GM19395 (cell line): Measurements from ENCODE around the gene L3MBTL4.
"Not testable (repeated sequence)": the region's sequence is repeated elsewhere in the genome, so short reads cannot be mapped to it uniquely, and the experiment has no call there.

Experiments used
- ATAC-seq: cut with Tn5 transposase; IDR thresholded peaks from one replicate; pipeline ENCODE4 v1.9.1; 2021; ENCODE audit warnings: mild to moderate bottlenecking, moderate library complexity; ENCODE audit not compliant: unreplicated experiment

The L3MBTL4 gene

GRCh38 chr18:6118080-6118479, 296.6 kb downstream of the L3MBTL4 start:
- no peak for ATAC-seq

DNA sequence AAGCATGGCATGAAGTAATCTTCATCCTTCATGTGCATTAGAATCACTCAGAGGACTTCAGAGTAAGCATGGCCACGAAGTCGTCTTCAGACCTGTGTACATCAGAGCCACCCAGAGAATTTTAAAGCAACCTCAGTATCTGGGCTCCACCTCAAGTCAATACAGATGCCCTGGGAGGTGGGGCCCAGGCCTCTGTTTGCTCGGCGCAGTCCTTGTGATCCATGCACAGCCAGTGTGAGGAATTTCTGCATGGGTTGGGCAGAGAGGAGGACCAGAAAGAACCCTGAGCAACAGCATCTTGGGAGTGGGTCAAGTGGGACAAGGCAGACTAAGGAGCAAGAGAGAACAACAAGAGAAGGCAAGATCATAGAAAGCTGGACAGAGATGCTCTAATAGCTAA, 299.0 kb downstream of the L3MBTL4 start:
- ATAC-seq: no peak

DNA sequence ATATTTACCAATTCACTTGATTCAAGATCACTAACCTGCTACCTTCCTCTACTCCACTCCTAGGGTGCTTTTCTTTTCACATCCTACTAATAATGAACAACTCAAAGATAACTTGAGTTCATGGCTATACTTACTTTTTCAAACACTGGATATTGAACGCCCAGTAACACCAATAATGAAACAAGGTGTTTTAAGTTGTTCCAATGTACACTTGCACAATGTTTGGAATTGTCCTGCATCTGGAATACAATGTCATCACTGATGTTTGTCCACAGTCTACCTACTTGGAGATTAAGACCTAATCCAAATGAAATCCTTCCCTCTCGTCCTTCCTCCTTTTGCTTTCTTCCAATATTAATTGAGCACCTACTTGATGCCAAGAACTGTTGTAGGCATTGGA, 301.1 kb downstream of the L3MBTL4 start:
- ATAC-seq: no peak

DNA sequence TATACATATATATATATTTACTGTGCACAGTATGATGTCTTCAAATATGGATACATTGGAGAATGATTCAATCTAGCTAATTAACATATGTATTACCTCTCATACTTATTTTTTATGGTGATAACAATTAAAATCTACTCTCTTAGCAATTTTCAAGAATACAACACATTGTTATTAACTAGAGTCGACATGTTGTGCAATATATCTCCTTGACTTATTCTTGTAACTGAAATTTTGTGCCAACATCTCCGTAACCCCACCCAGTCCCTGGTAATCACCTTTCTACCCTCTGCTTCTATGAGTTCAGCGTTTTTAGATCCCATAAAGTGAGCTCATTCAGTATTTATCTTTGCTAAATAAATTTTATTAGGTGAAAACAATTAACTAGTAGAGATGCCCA, 303.0 kb downstream of the L3MBTL4 start:
- no peak for ATAC-seq

GRCh38 chr18:6109743-6110142, 305.0 kb downstream of the L3MBTL4 start:
- ATAC-seq: no peak

DNA sequence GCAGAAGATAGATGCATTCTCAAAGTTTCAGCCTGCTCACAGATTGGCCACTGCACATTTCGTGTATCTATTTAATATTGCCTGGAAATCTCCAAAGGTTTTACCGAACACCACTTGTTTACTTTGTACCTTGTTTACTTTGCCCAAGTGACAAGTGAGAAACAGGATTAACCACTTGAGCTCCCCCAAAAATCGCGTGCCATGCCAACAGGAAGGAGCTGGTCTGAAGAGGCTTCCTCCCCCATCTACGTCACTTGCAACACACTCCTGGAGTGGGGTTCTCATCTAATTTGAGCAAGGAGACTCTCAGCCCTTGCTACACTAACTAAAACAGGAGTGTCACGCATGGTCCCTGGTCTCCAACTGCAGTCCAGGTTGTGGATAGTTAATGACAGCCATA, 306.9 kb downstream of the L3MBTL4 start:
- no peak for ATAC-seq

DNA sequence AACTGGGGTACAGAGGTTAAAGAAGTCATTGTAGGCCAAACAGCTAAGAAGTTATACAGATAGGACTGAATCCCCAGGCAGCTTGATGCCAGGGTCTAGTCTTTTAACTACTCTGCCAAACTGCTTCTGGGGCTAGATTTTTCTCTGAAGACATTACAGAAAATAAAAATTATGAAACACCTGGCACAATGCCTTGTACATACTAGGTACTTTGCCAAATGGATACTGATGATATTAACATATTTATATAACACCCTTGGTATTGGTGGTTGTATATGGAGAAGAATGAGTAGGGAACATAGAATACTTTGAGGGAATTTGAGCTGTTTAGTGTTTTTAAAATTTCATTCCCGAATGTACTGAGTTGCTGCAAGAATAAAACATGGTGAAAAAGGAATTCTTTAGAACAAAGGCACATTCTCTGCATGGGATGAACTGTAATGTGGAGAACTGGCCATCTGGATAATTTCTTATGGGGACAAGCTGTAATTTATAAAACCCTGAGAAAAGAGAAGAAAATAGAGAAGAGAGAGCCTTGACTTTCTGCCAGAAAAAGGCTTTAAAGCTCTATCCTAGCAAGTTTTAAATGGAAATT, 308.5 kb downstream of the L3MBTL4 start:
- no peak for ATAC-seq

- ATAC-seq: no peak
These were observed 311.0 kb downstream of the L3MBTL4 start for GRCh38 chr18:6103741-6104140.

GRCh38 chr18:6096730-6097129, 318.0 kb downstream of the L3MBTL4 start:
- ATAC-seq: no peak

DNA sequence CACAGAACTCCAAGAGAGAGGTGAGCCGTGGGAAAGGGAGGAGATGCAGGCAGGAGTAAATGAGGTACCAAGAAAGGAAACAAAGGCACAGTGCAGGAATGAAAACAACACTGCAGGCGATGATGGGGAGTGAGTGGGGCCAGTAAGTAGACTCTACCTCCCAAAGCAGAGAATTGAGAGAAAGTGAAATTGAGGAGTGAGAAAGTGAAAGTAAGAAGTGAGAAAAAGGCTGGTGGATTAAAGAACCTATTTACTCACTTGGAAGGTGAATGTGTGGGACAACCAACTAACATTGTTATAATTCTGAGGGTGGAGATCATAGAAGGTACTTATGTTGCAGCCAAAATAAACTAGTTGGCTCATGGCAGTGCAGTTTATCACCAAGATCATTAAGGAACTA, 326.3 kb downstream of the L3MBTL4 start:
- ATAC-seq: no peak

DNA sequence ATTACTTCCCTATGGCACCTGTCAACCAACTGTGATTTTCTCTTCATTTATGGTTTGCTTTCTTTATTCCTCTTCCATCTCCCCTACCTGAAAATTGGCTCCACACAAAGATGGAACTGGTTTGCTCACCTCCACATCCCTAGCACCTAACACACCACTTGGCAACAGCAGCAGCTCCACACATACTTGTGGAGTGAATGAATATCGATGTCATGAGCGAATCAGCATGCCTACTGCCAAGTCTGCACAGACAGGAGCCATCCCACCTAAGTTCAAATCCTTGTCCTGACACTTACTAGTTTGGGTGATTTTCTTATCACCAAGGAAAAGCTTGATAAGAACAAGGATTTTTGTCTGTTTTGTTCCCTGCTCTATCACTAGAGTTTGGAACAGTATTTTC, 328.0 kb downstream of the L3MBTL4 start:
- ATAC-seq: no peak

GRCh38 chr18:6079406-6079805, 335.3 kb downstream of the L3MBTL4 start:
- ATAC-seq: no peak

- no peak for ATAC-seq
These were observed 335.8 kb downstream of the L3MBTL4 start for GRCh38 chr18:6078877-6079276.

DNA sequence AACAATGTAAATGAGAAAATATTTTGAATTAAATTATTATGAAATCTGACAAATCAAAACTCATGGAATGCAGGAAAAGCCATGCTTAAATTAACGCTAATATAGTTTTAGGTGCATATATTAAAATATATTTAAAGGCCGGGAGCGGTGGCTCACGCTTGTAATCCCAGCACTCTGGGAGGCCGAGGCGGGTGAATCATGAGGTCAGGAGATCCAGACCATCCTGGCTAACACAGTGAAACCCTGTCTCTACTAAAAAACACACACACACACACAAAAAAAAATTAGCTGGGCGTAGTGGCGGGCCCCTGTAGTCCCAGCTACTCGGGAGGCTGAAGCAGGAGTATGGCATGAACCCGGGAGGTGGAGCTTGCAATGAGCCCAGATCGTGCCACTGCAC, 342.3 kb downstream of the L3MBTL4 start:
- not testable (repeated sequence) for ATAC-seq

GRCh38 chr18:6069539-6069938, 345.2 kb downstream of the L3MBTL4 start:
- no peak for ATAC-seq

DNA sequence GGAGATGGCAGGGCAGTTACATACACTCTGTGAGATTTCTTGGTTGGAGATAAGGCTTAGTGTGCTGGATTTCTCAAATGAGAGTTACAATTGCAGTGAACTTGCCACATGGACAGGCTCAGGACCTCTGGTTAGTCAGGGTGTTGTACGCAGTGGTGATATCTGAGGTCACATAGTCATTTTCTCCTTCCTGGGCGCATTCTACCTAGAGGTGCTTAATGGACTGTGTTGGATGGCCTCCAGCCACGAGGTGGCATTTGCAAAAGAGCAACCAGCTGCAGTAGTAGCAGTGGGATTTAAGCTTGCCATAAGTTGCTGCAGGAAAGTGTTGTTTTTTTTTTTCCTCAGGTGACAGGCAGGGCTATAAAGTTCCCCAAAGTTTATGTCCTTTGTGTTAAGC, 345.6 kb downstream of the L3MBTL4 start:
- no peak for ATAC-seq

- no peak for ATAC-seq
These were observed 354.6 kb downstream of the L3MBTL4 start for GRCh38 chr18:6060149-6060548.

- no peak for ATAC-seq
These were observed 355.2 kb downstream of the L3MBTL4 start for GRCh38 chr18:6059551-6059950.

DNA sequence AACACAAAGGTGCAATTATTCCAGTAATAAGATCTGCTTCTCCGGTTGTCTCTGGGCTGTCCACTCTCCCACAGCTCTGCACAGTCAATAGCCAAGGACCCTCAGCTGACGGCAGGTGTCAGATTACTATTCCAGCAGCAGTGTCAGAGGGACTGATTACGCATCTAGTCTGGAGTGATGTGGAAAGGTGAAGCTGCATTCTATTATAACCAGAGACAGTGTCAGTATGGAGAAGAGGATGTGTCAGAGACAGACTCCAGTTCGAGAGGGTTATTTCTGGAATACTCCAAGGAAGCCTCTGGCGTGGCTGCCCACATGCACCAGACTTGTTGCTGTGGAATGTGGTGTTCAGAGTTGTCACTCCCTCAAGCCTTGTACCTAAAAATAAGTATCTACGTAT, 355.8 kb downstream of the L3MBTL4 start:
- no peak for ATAC-seq

GRCh38 chr18:6057604-6058003, 357.1 kb downstream of the L3MBTL4 start:
- no peak for ATAC-seq

DNA sequence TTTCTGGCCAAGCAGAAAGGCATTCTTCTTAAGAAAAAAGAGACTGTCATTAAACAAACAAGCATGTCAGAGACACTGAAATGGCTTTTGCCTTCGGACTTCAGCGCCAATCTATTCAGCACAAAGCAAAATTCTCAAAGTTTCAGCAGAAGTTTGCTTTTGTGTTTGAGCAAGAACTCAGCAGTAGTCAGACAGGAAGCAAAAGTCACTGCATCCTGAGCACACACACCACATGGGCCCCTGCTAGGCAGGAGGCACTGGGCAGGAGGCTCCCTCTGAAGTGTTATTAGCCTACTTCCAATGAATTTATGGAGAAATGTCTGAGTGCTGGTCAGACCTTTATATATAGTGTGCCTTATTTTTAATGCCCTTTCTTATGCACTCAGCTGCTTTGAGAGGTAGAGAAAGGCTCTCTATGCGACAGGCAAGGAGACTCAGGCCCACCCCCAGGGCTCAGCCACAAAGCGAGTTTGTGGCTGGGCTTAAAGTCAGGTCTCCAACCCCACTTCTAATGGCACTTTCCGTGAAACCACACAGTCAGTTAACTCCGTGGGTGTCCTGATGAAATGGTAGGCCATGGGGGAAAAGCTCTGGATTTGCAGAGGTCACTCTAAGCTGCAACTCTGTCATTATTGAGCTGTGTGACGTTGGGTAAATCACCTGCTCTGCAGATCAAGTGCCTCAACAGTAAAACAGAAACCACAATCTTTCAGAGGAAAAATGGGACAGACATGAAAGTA, 358.4 kb downstream of the L3MBTL4 start:
- ATAC-seq: peak; percentile 70

GRCh38 chr18:6055711-6056110, 359.0 kb downstream of the L3MBTL4 start:
- ATAC-seq: no peak
